Uterus (tissue), 2 donors: ENCODE results near the gene SGK1.

Experiments used
- POLR2A ChIP-seq, 2 donors: fragments of 450-650 bp; IDR thresholded peaks; one replicate each; pipeline ENCODE4 v1.6.1; 2016; ENCODE audit warnings: antibody characterized with exemption in 2 of 2, mild to moderate bottlenecking in 1 of 2, moderate library complexity in 1 of 2
- TF ChIP-seq, protein P1 (sequence below), 4 experiments: fragments of 200-600 bp in 2 of 4; fragments of 450-650 bp in 2 of 4; sonication (generic) in 2 of 4; IDR thresholded peaks; one replicate each; pipeline ENCODE4 v1.5.1; 2016 to 2019; ENCODE audit warnings: antibody characterized with exemption in 4 of 4, mild to moderate bottlenecking in 2 of 4, moderate library complexity in 1 of 4

DNA sequence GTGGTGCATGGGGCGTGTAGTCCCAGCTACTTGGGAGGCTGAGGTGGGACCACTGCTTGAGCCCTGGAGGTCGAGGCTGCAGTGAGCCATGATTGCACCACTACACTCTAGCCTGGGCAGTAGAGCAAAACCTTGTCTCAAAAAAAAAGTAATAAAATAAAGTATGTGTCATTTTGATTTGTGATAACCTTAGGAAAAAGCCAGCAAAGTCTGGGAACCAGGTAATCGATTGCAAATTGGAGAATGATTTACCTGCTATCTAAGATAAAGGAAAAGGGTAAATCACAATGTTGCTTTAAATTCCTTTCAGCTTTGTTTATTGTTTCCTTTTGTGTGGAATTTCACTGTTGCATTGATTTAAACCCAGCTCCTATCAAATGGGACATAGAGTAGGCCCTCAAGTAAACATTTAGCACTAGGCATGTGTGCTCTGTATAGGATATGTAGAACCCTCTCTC, 59.0 kb downstream of the SGK1 start:
- TF ChIP-seq, protein P1, sequence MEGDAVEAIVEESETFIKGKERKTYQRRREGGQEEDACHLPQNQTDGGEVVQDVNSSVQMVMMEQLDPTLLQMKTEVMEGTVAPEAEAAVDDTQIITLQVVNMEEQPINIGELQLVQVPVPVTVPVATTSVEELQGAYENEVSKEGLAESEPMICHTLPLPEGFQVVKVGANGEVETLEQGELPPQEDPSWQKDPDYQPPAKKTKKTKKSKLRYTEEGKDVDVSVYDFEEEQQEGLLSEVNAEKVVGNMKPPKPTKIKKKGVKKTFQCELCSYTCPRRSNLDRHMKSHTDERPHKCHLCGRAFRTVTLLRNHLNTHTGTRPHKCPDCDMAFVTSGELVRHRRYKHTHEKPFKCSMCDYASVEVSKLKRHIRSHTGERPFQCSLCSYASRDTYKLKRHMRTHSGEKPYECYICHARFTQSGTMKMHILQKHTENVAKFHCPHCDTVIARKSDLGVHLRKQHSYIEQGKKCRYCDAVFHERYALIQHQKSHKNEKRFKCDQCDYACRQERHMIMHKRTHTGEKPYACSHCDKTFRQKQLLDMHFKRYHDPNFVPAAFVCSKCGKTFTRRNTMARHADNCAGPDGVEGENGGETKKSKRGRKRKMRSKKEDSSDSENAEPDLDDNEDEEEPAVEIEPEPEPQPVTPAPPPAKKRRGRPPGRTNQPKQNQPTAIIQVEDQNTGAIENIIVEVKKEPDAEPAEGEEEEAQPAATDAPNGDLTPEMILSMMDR (IDR thresholded peaks at IDR 0.05): no peak
- no peak for TF ChIP-seq POLR2A (IDR thresholded peaks at IDR 0.05)
